Activated CD4-positive, CD25-positive, alpha-beta regulatory T cell treated with anti-CD3 and anti-CD28 coated beads, Interleukin-2, amount 50 U/mL, for 72 hours (primary cell): Measurements from ENCODE around the gene EVPLL.
"Not testable (repeated sequence)": the region's sequence is repeated elsewhere in the genome, so short reads cannot be mapped to it uniquely, and the experiment has no call there.

Experiments used
- DNase-seq: peaks from one replicate; pipeline ENCODE4 v3.0.0; 2021

Gene EVPLL

GRCh38 chr17:18379246-18380146 is 1.9 kb downstream of the EVPLL start:
- peak; percentile 21 for DNase-seq

GRCh38 chr17:18380471-18381157 is 3.0 kb downstream of the EVPLL start:
- peak; percentile 22 for DNase-seq

- peak; percentile 28 for DNase-seq
These were observed 3.8 kb downstream of the EVPLL start for GRCh38 chr17:18381158-18381952.

GRCh38 chr17:18381953-18382245 is 4.3 kb downstream of the EVPLL start:
- peak; percentile 6 for DNase-seq

- DNase-seq: peak; percentile 24
These were observed 5.0 kb downstream of the EVPLL start for GRCh38 chr17:18382441-18383078.

- DNase-seq: peak; percentile 29
These were observed 5.5 kb downstream of the EVPLL start for GRCh38 chr17:18383079-18383481.

- DNase-seq: peak; percentile 3
These were observed 6.7 kb downstream of the EVPLL start for GRCh38 chr17:18384271-18384670.

- not testable (repeated sequence) for DNase-seq
These were observed 10.0 kb downstream of the EVPLL start for GRCh38 chr17:18387583-18387982.

- not testable (repeated sequence) for DNase-seq
These were observed 10.7 kb downstream of the EVPLL start for GRCh38 chr17:18388266-18388665.

GRCh38 chr17:18388728-18389127 is 11.2 kb downstream of the EVPLL start:
- DNase-seq: not testable (repeated sequence)

- not testable (repeated sequence) for DNase-seq
These were observed 24.5 kb downstream of the EVPLL start for GRCh38 chr17:18401872-18402590.

- DNase-seq: not testable (repeated sequence)
These were observed 25.6 kb downstream of the EVPLL start for GRCh38 chr17:18403166-18403565.

- not testable (repeated sequence) for DNase-seq
These were observed 26.0 kb downstream of the EVPLL start for GRCh38 chr17:18403604-18404003.

GRCh38 chr17:18408906-18409305 is 31.3 kb downstream of the EVPLL start:
- not testable (repeated sequence) for DNase-seq

- DNase-seq: not testable (repeated sequence)
These were observed 31.7 kb downstream of the EVPLL start for GRCh38 chr17:18409321-18409720.

- not testable (repeated sequence) for DNase-seq
These were observed 33.2 kb downstream of the EVPLL start for GRCh38 chr17:18410736-18411135.

- DNase-seq: peak; percentile 49
These were observed 33.8 kb downstream of the EVPLL start for GRCh38 chr17:18411377-18411864.

- DNase-seq: not testable (repeated sequence)
These were observed 34.5 kb downstream of the EVPLL start for GRCh38 chr17:18412001-18412538.

- not testable (repeated sequence) for DNase-seq
These were observed 43.9 kb downstream of the EVPLL start for GRCh38 chr17:18421521-18421920.

GRCh38 chr17:18422464-18422863 is 44.9 kb downstream of the EVPLL start:
- not testable (repeated sequence) for DNase-seq

GRCh38 chr17:18423015-18423414 is 45.4 kb downstream of the EVPLL start:
- not testable (repeated sequence) for DNase-seq
